Measurements from ENCODE around the gene TLE3. TPM values are rescaled to one million over a fixed set of nuclear protein-coding genes. Genes with fewer than 3 reads are reported as not detected.

The TLE3 gene
- total and polyA plus RNA-seq, 2 of the 13 experiments (the other 11 are each of a cell fraction or from before 2014, with no cell fraction given): 11.9 to 13.8 TPM

DNA sequence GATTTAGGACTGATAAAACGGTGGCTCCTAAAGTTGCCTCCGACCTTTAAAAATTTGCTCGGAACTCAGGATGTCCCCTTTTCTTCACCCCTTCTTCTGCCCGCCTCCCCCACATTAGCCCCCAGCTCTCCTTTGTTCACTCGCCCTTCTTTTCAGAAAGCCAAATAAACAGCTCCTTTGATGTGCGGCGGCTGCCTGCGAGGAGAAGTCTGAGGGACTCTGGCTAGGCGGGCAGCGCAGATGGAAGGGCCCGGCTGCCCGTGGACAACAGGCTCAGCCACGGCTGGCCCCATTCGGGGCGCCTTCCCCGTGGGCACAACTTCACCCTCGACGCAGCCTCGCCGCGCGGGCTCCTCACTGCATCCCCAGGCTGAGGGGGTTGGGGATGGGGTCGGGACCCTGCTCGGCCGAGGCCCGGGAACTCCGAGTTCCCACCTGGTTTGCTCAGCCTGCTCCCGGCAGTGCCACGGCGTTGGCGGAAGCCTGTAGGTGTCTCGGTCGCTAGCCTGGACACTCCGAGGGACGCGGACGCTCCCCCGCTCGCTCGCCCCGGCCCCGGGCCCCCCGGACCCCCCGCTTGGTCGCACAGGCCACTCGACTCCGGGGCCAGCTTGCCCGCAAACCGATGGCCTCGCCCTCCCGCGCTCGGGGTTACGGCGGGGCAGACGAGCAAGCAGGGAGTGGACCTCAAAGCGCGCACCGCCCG, 897 bp upstream of the TLE3 start (continued):
- TF ChIP-seq ZBTB40 (IDR thresholded peaks at IDR 0.05): no peak
- no peak for TF ChIP-seq ZBTB40 (CRISPR knock-in tag; IDR thresholded peaks at IDR 0.05)
- TF ChIP-seq PHF21A (CRISPR knock-in tag; IDR thresholded peaks at IDR 0.05): 0 out of 2 replicates have a peak, but pooled peaks have one; percentile 31
- peak; percentile 32 for TF ChIP-seq TEAD3 (CRISPR knock-in tag; optimal IDR thresholded peaks at IDR 0.05; ENCODE audit: borderline replicate concordance)
- TF ChIP-seq, protein P1, sequence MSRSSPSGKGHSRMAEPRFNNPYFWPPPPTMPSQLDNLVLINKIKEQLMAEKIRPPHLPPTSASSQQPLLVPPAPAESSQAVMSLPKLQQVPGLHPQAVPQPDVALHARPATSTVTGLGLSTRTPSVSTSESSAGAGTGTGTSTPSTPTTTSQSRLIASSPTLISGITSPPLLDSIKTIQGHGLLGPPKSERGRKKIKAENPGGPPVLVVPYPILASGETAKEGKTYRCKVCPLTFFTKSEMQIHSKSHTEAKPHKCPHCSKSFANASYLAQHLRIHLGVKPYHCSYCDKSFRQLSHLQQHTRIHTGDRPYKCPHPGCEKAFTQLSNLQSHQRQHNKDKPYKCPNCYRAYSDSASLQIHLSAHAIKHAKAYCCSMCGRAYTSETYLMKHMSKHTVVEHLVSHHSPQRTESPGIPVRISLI (CRISPR knock-in tag; IDR thresholded peaks at IDR 0.05; ENCODE audit: borderline replicate concordance): peak; percentile 56; the same call in 1 of the 2 replicates
- TF ChIP-seq EP300 (IDR thresholded peaks at IDR 0.05; ENCODE audit: low read depth in 2 of 2, low read length in 2 of 2): peak in 1 of 2 experiments; percentile 75; a peak in 1 of 4 replicates
- TF ChIP-seq EP300 (CRISPR knock-in tag; IDR thresholded peaks at IDR 0.05; ENCODE audit: borderline replicate concordance): peak; percentile 72; the same call in 1 of the 2 replicates
- TF ChIP-seq MEF2D (CRISPR knock-in tag; IDR thresholded peaks at IDR 0.05): no peak
- TF ChIP-seq ISL2 (CRISPR knock-in tag; IDR thresholded peaks at IDR 0.05): peak; percentile 74; the same call in 1 of the 2 replicates
- peak; percentile 91 for TF ChIP-seq BCL6 (CRISPR knock-in tag; IDR thresholded peaks at IDR 0.05)
- TF ChIP-seq, protein P2, sequence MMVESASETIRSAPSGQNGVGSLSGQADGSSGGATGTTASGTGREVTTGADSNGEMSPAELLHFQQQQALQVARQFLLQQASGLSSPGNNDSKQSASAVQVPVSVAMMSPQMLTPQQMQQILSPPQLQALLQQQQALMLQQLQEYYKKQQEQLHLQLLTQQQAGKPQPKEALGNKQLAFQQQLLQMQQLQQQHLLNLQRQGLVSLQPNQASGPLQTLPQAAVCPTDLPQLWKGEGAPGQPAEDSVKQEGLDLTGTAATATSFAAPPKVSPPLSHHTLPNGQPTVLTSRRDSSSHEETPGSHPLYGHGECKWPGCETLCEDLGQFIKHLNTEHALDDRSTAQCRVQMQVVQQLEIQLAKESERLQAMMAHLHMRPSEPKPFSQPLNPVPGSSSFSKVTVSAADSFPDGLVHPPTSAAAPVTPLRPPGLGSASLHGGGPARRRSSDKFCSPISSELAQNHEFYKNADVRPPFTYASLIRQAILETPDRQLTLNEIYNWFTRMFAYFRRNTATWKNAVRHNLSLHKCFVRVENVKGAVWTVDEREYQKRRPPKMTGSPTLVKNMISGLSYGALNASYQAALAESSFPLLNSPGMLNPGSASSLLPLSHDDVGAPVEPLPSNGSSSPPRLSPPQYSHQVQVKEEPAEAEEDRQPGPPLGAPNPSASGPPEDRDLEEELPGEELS (CRISPR knock-in tag; IDR thresholded peaks at IDR 0.05): peak; percentile 90
- TF ChIP-seq THAP9 (CRISPR knock-in tag; IDR thresholded peaks at IDR 0.05; ENCODE audit: borderline replicate concordance): no peak
- no peak for TF ChIP-seq ZNF121 (CRISPR knock-in tag; IDR thresholded peaks at IDR 0.05)
- TF ChIP-seq NFIC (IDR thresholded peaks at IDR 0.05; ENCODE audit: low read length): peak; percentile 39; the same call in 1 of the 2 replicates
